KOPT-K1 (cell line): ENCODE measurements around the gene ARTN.

ENCODE experiments used
- H3K27ac ChIP-seq: fragments of 200-600 bp; sonication (generic); 2 replicates; pipeline ENCODE4 v1.5.1; 2016; ENCODE audit warnings: antibody characterized with exemption, mild to moderate bottlenecking, low read depth, low read length; ENCODE audit not compliant: poor library complexity, severe bottlenecking
- H3K36me3 ChIP-seq: fragments of 200-600 bp; sonication (generic); 2 replicates; pipeline ENCODE4 v1.5.1; 2017; ENCODE audit warnings: antibody characterized with exemption, mild to moderate bottlenecking, low read length, moderate library complexity; ENCODE audit not compliant: insufficient read depth
- H3K9me3 ChIP-seq: fragments of 200-600 bp; sonication (generic); 2 replicates; pipeline ENCODE4 v1.5.1; 2017; ENCODE audit warnings: antibody characterized with exemption, low read length, mild to moderate bottlenecking; ENCODE audit not compliant: insufficient read depth, poor library complexity, severe bottlenecking

Gene ARTN

GRCh38 chr1:43951021-43951985 is 17.7 kb downstream of the ARTN start:
- Histone ChIP-seq H3K27ac (no peak overlapping the region), H3K9me3 (no peaks in the 10 kb centered on the region), H3K36me3 (peaks cover 20% of the 10 kb centered on the region)

- Histone ChIP-seq H3K36me3 (peaks cover 35% of the 10 kb centered on the region), H3K27ac (no peak overlapping the region), H3K9me3 (no peaks in the 10 kb centered on the region)
Observed at GRCh38 chr1:43952731-43953346, 19.2 kb downstream of the ARTN start.

- Histone ChIP-seq H3K36me3 (peaks cover 40% of the 10 kb centered on the region), H3K27ac (no peak overlapping the region), H3K9me3 (no peaks in the 10 kb centered on the region)
Observed at GRCh38 chr1:43953361-43953760, 19.8 kb downstream of the ARTN start.

- Histone ChIP-seq H3K36me3 (peaks cover 47% of the 10 kb centered on the region), H3K9me3 (no peaks in the 10 kb centered on the region), H3K27ac (no peak overlapping the region)
Observed at GRCh38 chr1:43954036-43954435, 20.4 kb downstream of the ARTN start.

- H3K36me3 ChIP-seq: peaks cover 50% of the 10 kb centered on the region
- no peaks in the 10 kb centered on the region for H3K9me3 ChIP-seq
- H3K27ac ChIP-seq: no peak overlapping the region
Observed at GRCh38 chr1:43956234-43956633, 22.6 kb downstream of the ARTN start.

- peaks cover 62% of the 10 kb centered on the region for H3K36me3 ChIP-seq
- no peak overlapping the region for H3K27ac ChIP-seq
- no peaks in the 10 kb centered on the region for H3K9me3 ChIP-seq
Observed at GRCh38 chr1:43957407-43958040, 23.9 kb downstream of the ARTN start.

- Histone ChIP-seq H3K36me3 (peaks cover 72% of the 10 kb centered on the region), H3K27ac (no peak overlapping the region)
Observed at GRCh38 chr1:43958351-43959255, 25.0 kb downstream of the ARTN start.

GRCh38 chr1:43960798-43961197 is 27.2 kb downstream of the ARTN start:
- peaks cover 71% of the 10 kb centered on the region for H3K36me3 ChIP-seq
- H3K27ac ChIP-seq: no peak overlapping the region
- no peaks in the 10 kb centered on the region for H3K9me3 ChIP-seq

More at GRCh38 chr1:43958351-43959255, 25.0 kb downstream of the ARTN start:
- no peaks in the 10 kb centered on the region for H3K9me3 ChIP-seq

- Histone ChIP-seq H3K36me3 (peaks cover 69% of the 10 kb centered on the region), H3K27ac (no peak overlapping the region), H3K9me3 (no peaks in the 10 kb centered on the region)
Observed at GRCh38 chr1:43961692-43962091, 28.1 kb downstream of the ARTN start.

- Histone ChIP-seq H3K36me3 (peaks cover 66% of the 10 kb centered on the region), H3K9me3 (no peaks in the 10 kb centered on the region), H3K27ac (no peak overlapping the region)
Observed at GRCh38 chr1:43962324-43962723, 28.7 kb downstream of the ARTN start.

- peaks cover 59% of the 10 kb centered on the region for H3K36me3 ChIP-seq
- no peak overlapping the region for H3K27ac ChIP-seq
- no peaks in the 10 kb centered on the region for H3K9me3 ChIP-seq
Observed at GRCh38 chr1:43963006-43963405, 29.4 kb downstream of the ARTN start.

- Histone ChIP-seq H3K36me3 (peaks cover 50% of the 10 kb centered on the region; the same call in 1 of the 2 replicates), H3K27ac (no peak overlapping the region), H3K9me3 (no peaks in the 10 kb centered on the region)
Observed at GRCh38 chr1:43963890-43964289, 30.3 kb downstream of the ARTN start.

GRCh38 chr1:43965316-43965715 is 31.7 kb downstream of the ARTN start:
- peaks cover 40% of the 10 kb centered on the region; the same call in 1 of the 2 replicates for H3K36me3 ChIP-seq
- H3K9me3 ChIP-seq: no peaks in the 10 kb centered on the region
- H3K27ac ChIP-seq: no peak overlapping the region

GRCh38 chr1:43968348-43968948 is 34.8 kb downstream of the ARTN start:
- peaks cover 26% of the 10 kb centered on the region for H3K36me3 ChIP-seq
- H3K9me3 ChIP-seq: no peaks in the 10 kb centered on the region
- no peak overlapping the region for H3K27ac ChIP-seq
